HG03159 (cell line): ENCODE data around the gene CDK4.

Experiments
- ATAC-seq: cut with Tn5 transposase; IDR thresholded peaks from one replicate; pipeline ENCODE4 v1.9.1; 2021; ENCODE audit warnings: mild to moderate bottlenecking, moderate library complexity; ENCODE audit not compliant: unreplicated experiment

The CDK4 gene

DNA sequence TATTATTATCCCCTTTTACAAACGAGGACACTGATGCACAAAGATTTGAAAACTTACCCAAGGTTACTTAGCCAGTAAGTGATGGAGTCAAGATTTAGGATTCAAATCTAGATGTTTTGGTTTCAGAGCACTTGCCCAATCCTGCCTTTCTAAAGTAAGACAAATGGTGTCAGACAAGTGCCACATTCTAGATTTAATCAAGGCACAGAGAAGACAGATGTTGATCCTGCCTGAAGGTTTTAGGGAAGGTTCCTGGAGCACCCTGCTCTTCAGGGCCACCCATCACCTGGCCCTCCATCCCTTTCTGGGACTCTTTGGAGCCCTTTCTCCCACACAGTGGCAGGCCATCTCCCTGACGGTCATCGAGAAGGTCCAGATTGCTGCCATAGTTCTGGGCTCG is 5.7 kb upstream of the CDK4 start:
- ATAC-seq = no peak

DNA sequence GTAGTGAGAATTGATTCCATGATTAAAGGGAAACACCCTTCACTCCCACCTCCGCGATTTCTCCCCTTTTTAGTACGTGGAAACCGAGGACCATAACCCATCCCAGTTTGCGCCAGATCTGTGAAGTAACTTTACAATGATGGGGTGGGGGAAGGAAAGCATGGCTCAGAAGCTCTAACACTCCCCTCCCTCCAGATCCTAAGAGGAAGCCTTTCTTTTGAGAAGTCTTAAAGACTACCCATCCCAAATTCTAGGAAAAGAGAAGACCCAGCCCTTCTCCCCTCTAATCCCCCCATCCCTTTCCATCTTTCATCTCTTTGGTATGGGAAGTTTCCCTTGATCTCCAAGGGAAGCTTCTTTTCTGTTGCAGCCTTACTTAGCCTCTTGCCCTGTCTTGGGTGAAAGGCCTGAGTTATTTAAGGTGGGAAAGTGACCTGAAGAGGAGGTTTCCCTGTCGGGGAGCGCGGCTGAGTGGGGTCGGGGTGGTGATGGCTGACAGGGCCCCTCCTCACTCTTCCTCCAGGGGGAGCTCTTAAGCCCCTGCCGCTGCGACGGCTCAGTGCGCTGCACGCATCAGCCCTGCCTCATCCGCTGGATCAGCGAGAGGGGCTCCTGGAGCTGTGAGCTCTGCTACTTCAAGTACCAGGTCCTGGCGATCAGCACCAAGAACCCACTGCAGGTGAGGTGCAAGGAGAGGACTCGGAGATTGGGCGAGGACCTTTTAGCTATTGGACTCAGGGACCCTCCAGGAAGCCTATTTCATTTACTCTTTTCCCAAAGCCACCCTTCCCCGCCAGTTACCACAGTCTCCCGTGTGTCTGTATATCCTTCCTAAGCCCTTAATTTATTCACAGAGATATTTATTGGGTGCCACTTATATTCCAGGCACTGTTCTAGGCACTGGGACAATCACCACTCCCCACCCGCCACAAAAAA is 4.6 kb upstream of the CDK4 start:
- no peak for ATAC-seq

DNA sequence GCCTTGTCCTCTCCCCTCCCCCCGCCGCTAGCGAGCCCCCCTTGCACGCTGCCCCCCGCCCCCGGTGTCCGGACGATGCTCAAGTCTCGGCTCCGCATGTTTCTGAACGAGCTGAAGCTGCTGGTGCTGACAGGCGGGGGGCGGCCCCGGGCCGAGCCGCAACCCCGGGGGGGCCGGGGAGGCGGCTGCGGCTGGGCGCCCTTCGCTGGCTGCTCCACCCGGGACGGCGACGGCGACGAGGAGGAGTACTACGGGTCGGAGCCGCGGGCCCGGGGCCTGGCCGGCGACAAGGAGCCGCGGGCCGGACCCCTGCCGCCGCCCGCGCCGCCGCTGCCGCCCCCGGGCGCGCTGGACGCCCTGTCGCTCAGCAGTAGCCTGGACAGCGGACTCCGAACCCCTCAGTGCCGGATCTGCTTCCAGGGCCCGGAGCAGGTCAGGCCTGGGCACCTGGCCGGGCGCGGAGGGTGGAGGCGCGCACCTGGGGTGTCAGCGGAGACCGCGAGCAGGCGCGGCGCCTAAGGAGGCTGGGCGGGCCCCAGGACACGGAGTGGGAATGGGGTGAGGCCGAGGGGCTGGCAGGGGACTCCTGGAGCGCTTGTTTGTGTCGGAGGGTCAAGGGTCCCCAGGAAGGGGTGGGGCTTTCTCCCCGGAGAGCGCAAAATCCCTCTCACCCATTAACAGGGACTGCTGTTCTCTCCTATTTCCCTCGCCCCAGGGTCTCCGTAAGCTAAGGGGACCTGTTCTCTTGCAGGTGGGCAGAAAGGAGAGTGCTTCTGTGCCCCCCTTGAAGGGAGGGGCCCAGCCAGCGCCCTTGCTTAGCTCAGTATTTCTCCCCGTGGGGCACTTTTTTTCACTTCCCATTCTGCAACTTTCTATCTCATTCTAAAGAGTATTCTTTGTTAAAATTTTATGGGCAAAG is 3.6 kb upstream of the CDK4 start:
- no peak for ATAC-seq

DNA sequence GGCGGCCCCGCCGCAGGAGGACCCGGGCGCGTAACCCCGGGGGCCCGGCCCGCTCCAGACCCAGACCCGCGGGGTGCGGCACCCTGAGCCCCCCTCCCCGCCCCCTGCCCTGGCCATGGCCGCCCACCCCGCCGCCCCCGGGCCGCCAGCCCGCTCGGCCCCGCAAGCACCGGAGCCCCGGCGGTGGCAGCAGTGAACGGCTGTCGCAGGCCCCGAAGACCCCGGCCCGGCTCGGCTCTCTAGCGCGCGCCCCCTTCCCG is 3.0 kb upstream of the CDK4 start:
- no peak for ATAC-seq

DNA sequence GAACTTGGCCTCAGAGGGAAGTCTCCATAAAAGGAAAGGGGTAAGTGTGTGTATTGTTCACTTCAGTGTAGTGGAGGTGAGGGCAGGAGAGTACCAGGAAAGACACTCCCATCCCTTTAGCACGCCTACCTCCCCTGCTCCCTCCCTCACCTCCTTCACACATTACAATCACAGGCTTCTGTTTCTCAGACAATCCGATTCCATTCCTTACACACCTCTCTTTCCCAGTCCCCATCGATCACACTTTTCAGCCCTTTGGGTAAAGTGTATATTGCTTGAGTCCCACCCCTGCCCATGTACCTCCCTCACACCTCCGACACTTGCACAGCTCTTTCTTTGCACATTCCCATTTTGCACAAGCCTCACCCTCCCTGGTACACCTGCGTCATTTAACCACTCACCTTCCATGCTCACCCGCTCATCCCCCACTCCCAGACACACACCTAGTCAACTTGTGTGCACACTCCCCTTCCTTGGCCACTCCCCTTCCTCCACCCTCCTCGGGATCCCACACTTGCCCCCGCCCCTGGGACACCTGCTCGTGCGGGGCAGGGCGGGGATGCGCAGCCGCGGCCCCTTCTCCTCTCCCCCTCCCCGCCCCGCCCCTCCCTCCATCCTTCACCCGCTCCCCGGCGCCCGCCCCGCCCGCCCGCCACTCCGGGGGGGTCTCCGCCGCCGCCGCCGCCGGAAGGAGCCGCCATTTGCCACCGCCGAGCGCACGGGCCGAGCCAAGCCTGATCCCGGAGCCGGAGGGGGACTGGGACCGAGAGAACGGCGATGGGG is 2.5 kb upstream of the CDK4 start, which contains the start of gene MARCHF9:
MARCHF9 (plus strand) TSS at position 693 of the 783 bp plus-strand sequence. CDS start 426 bp downstream, outside the sequence.
- ATAC-seq = peak; percentile 34

DNA sequence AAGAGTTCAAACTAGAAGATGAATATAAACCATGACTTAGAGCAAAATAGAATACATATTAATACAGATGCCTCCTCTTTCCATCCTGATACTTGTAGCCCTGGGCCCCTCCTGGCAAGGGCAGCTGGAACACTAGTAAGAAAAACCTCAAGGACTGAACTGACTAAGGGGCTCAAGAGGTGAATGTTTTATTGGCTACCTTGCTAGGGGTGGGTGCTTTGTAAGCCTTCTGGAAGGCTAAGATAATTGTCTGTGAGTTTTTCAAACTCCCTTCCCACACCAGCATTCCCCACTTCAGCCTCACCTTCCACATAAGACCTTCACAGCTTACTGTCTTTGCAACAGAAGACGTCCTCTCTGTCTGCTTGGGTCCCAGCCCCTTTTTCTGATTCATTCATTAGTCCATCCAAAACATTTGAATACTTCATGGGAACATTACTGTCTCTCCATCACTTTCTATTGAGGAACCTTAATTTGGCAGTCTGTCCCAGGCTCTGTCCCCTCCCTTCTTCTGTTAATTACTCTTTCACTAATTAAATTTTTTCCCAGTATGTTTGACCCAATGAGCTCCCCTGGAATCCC is 1.7 kb upstream of the CDK4 start:
- no peak for ATAC-seq

DNA sequence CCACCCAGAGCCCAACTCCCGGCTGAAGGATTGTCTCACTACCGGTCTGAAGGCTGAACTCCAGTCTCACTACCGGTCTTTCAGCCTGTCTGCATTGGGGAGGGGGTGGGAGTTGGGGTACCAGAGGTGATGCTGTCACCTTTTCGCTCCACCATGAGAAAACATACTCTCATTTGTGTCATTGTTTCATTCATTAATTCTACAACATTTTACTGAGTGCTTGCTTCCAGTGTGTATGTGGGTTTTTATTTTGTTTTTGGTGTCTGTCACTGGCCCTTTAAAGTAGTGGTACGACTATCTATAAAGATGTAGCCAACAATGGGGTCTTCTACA is 524 bp upstream of the CDK4 start:
- no peak for ATAC-seq

DNA sequence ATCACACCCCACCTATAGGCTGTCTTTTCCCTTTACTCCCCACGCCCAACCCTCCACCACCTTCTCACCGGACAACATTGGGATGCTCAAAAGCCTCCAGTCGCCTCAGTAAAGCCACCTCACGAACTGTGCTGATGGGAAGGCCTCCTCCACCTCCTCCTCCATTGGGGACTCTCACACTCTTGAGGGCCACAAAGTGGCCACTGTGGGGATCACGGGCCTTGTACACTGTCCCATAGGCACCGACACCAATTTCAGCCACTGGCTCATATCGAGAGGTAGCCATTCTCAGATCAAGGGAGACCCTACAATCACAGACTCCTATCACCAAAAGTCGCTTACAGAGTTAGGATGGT is 700 bp downstream of the CDK4 start:
- no peak for ATAC-seq

DNA sequence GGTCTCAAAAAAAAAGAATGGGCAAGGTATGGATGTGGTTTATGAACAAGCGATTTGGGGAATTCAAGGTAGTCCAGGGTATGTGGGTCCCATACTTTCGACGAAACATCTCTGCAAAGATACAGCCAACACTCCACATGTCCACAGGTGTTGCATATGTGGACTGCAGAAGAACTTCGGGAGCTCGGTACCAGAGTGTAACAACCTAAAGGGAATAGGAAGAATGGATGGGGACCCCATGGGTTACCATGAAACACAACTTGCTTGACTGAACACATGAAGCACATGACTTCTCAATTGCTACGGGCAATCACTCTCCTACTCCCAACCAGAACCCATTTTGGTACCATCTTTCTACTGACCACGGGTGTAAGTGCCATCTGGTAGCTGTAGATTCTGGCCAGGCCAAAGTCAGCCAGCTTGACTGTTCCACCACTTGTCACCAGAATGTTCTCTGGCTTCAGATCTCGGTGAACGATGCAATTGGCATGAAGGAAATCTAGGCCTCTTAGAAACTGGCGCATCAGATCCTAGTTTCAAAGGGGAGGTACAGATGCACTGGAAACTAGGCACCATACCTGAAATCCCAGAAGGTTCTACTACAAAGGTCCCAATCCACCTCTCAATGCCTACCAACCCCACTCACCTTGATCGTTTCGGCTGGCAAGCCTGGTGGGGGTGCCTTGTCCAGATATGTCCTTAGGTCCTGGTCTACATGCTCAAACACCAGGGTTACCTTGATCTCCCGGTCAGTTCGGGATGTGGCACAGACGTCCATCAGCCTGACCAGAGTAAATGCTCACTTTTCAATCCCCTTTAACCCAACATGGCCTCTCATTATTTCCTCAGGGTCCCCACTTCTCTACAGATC is 1.3 kb downstream of the CDK4 start:
- no peak for ATAC-seq

DNA sequence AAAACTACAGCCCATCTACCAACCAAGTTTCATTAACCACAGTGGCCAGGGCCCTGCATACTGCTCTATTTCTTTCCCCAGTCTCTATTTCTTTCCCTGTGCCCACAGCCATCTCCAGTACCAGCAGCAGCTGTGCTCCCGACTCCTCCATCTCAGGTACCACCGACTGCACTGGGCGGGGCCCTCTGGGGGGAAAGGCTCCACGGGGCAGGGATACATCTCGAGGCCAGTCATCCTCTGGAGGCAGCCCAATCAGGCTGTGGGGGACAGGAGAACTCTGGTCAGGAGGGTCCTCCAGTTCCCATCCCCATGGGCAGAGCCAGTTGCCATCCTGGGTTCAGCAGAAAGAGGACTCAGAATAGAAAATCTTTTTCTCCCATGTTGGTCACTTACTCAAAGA is 3.0 kb downstream of the CDK4 start:
- no peak for ATAC-seq

DNA sequence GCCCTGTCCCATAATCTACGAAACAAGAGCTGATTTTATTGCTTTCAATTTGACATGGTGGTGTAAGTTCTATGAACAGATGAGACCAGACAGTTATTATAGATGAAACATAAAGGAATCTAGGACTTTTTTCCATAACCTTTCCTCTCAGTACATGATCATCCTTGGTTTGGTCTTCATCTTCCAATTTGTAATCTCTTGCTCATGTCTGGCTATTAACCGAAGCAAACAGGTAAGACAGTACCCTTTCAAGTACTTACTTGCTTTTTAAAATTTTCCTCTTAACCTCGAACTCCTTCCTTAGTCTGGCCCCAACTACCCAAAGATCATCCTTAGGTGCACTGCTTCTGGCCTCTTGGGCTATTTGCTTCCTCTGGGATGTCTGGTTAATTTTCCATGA is 6.1 kb downstream of the CDK4 start:
- no peak for ATAC-seq

DNA sequence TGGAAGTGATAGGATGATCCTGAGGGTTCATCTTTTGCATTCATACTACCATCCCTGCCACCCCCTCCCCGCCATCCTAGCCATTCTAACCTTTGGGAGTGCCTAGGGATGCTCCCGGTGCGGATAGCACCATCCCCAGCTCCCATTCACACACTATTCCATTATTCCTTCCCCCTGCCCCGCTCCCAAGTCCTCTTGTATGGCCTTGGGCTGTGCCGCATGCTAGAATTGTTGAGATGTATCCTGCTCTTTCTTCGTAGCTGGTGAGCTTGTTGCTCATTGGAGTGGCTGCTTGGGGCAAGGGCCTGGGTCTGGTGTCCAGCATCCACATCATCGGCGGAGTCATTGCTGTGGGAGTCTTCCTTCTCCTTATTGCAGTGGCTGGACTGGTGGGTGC is 6.6 kb downstream of the CDK4 start:
- no peak for ATAC-seq

DNA sequence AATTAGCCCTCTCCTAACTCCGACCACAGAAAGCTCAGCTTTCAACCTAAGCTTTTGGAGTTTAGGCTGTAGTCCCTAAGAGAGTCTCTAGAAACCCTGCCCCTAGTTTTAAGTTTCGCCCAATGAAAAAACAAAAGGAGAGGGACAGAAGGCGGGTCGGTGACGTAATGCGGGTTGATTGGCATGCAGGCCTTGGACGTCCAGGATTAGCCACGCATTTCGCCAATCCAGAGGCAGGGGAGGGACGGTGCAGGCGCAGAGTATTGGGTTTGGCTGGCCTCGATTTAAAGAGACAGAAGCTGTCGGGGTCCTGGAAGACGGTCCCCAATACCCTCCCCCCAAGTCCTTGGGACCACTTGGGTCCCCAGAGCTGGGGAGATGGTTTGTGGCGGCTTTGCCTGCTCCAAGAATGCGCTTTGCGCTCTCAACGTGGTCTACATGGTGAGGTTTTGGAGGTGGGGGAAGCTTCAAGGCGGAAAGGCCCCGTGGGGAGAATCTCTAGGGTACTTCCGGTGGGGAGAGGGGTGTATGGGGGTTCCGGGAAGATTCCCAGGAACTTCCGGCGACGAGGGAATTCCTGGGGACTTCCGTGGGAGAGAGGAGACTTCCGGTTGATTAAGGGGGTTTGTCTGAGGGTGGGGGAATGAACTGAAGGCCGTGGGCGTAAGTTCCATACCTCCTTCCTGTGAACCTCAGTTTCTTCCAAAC is 7.2 kb downstream of the CDK4 start, which contains the start of gene TSPAN31:
TSPAN31 (plus strand) TSS at position 263 of the 708 bp plus-strand sequence; CDS start at position 379, 116 bp downstream.
- peak; percentile 81 for ATAC-seq

DNA sequence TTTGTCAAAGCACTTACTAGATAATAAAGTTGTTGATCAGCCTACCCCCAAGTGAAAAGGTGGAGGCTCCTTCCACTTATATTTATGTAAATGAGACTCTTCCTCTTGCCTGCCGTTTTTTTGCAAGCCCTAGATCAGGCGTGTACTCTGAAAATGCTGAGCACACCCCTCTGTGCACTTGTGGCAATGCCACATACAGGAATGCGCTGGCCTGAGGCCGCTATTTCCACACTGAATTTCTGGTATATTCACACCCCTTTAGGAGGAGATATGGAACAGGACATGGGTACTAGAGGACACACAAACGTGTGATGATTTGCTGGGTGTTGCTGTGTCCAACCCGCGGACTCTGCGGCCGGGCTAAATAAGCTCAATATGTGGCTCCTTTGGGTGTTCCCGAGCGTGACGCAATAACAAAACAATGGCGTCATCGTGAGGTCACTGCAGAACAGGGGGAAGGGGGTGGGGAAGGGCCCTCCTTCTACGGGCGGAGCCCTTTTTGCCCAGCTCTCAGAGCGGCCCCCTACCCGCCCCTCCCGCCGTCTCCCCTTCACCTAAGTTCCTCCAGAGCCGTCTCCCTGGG is 7.8 kb downstream of the CDK4 start:
- peak; percentile 32 for ATAC-seq

DNA sequence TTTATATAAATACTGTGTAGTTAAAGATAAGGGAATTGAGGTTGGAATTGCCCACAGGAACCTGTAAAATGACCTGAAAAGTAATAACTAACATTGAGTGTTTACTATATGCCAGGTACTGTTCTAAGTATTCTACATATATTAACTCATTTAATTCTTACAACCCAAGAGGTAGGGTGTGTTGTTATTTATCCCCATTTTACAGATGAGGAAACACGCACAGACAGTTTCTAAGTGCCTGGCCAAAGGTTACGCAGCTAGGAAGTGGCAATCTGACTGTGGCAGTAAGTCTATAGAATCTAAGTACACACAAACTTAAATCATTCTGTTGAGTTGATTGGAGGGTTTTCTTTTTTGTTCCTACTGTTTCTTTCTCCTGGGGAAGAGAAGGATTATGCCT is 8.3 kb downstream of the CDK4 start:
- no peak for ATAC-seq

DNA sequence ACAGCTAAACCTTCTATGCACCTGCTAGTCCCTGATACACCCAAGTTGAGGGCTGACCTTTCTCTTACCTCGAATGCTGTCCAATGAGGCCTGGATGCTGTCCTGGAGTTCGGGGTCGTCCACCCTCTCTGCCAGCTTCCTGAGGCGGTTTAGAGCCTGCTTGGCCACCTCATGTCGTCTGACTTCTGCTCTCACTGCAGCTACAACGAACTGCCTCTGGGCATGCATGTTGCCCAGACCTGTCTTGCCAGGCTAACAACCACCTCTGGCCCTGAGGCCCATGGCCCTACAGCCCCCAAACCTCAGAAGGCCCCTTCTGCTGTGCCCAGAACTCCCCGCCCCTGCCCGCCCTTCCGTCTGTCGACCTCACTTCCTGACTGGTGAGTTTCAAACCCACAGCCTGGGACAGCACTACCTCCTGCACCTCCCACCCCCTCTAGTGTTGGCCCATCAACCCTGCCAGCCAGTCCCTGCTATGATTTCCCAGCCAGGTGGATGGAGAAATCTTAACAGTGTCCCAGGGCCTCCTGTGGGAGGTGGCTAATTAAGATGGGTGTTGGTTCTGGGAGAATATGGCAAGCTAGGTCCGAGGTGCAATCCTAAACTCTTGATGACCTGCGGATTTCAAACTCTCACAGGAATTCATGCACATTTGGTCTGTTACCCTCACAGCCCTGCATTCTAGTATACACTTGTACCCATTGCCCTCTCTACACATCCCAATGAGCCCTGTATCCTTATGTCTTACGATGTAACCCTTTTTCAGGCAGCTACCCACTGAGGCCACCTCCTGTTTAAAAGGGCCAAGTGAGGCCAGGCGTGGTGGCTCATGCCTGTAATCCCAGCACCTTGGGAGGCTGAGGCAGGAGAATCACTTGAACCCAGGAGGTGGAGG is 10.0 kb downstream of the CDK4 start:
- peak; percentile 54 for ATAC-seq

DNA sequence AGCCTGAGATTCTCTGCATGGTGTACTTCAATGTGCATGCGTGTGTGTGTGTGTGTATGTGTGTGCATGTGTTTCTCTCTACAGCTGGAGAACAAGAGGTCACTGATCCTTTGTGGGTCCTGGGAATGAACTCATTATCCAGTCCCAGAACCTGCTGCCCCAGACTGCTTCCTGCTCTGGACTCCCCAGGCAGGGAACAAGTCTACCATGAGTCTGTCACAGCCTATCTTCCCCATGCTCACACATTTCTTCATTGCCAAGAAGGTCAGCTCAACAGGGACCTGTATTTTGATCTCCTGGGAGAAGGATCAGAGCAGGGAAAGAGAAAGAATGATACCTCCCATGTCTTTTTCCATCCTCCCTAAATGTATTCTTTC is 10.7 kb downstream of the CDK4 start:
- ATAC-seq = no peak
